HepG2 (cell line): Measurements from ENCODE around the gene PRKAG1. TPM values are rescaled to one million over a fixed set of nuclear protein-coding genes. Genes with fewer than 3 reads are reported as not detected.

Experiments used
- BORCS8-MEF2B ChIP-seq: sonication (generic); formaldehyde crosslinking; IDR thresholded peaks from 2 replicates; pipeline ENCODE4 v1.8.0; 2022; ENCODE audit warnings: mild to moderate bottlenecking, missing genetic modification reagents
- CREB1 ChIP-seq, 2 experiments: fragments of 450-650 bp in 1 of 2; IDR thresholded peaks; 2 replicates each; pipeline ENCODE4 v1.6.1; 2016 to 2017; ENCODE audit warnings: control low read depth in 1 of 2, mild to moderate bottlenecking in 1 of 2, missing compliant biosample characterization in 1 of 2, missing genetic modification characterization in 1 of 2
- DNMT1 ChIP-seq: sonication (generic); formaldehyde crosslinking; IDR thresholded peaks from 2 replicates; pipeline ENCODE4 v1.5.1; 2020; ENCODE audit warnings: mild to moderate bottlenecking, missing genetic modification reagents
- FOXJ3 ChIP-seq: sonication (generic); formaldehyde crosslinking; IDR thresholded peaks from 2 replicates; pipeline ENCODE4 v1.4.0; 2020; ENCODE audit warnings: missing genetic modification reagents, mild to moderate bottlenecking, borderline replicate concordance
- ISL2 ChIP-seq: sonication (generic); formaldehyde crosslinking; IDR thresholded peaks from 2 replicates; pipeline ENCODE4 v1.5.0; 2020; ENCODE audit warnings: missing genetic modification reagents
- MAFK ChIP-seq, 2 experiments: IDR thresholded peaks in 1 of 2; conservative IDR thresholded peaks in 1 of 2; 2 replicates each; pipeline ENCODE4 v1.6.1; 2011; ENCODE audit warnings: improper control_type of control experiment in 2 of 2, low read length in 2 of 2
- PHF5A ChIP-seq: IDR thresholded peaks from one replicate; pipeline ENCODE4 v1.6.1; 2018; ENCODE audit warnings: low read depth, missing genetic modification reagents; ENCODE audit not compliant: unreplicated experiment
- RFX3 ChIP-seq: IDR thresholded peaks from 2 replicates; pipeline ENCODE4 v1.6.1; 2016; ENCODE audit warnings: missing biosample characterization, missing genetic modification reagents
- SATB2 ChIP-seq: sonication (generic); formaldehyde crosslinking; IDR thresholded peaks from 2 replicates; pipeline ENCODE4 v1.5.0; 2020; ENCODE audit warnings: missing genetic modification reagents
- TBP ChIP-seq: sonication (generic); formaldehyde crosslinking; IDR thresholded peaks from 2 replicates; pipeline ENCODE4 v1.5.0; 2020; ENCODE audit warnings: missing genetic modification reagents
- ZNF205 ChIP-seq: IDR thresholded peaks from 2 replicates; pipeline ENCODE4 v1.6.1; 2018; ENCODE audit warnings: missing biosample characterization, missing genetic modification reagents
- ZNF331 ChIP-seq: sonication (generic); formaldehyde crosslinking; IDR thresholded peaks from 2 replicates; pipeline ENCODE4 v1.4.0; 2020; ENCODE audit warnings: missing genetic modification reagents
- polyA plus RNA-seq, 8 experiments: library from polyadenylated mRNA; depleted of rRNA in 3 of 8; stranded (reverse) in 7 of 8; unstranded in 1 of 8; fragments of >200 nt; fragmentation: Illumina TruSeq in 4 of 8; extraction: Trizol in 4 of 8; gene quantifications; 2 replicates each; pipeline versions ENCODE4 v1.2.1 to v1.2.3, GENCODE V29; 2011 to 2016; ENCODE audit warnings: low read depth in 4 of 8, missing spikeins in 1 of 8, mixed read lengths in 1 of 8; ENCODE audit not compliant: insufficient read depth in 1 of 8
- total RNA-seq, 5 experiments: library from RNA; depleted of rRNA; stranded (reverse); fragments of >200 nt; fragmentation: Illumina TruSeq; extraction: Trizol; gene quantifications; 2 replicates each; pipeline ENCODE4 v1.2.3, GENCODE V29; 2016; ENCODE audit warnings: low read depth in 1 of 5
- TF ChIP-seq, protein P1 (sequence below): sonication (generic); formaldehyde crosslinking; IDR thresholded peaks from 2 replicates; pipeline ENCODE4 v1.5.1; 2020; ENCODE audit warnings: missing genetic modification reagents, mild to moderate bottlenecking, borderline replicate concordance
- TF ChIP-seq, protein P2 (sequence below): sonication (generic); formaldehyde crosslinking; conservative IDR thresholded peaks from 2 replicates; pipeline ENCODE4 v1.4.0; 2020; ENCODE audit warnings: mild to moderate bottlenecking, missing genetic modification reagents, moderate library complexity
- TF ChIP-seq, protein P3 (sequence below): sonication (generic); formaldehyde crosslinking; IDR thresholded peaks from 2 replicates; pipeline ENCODE4 v1.5.1; 2020; ENCODE audit warnings: mild to moderate bottlenecking, missing genetic modification reagents, borderline replicate concordance
- TF ChIP-seq, protein P4 (sequence below): sonication (generic); formaldehyde crosslinking; IDR thresholded peaks from 2 replicates; pipeline ENCODE4 v1.8.1; 2023; ENCODE audit warnings: mild to moderate bottlenecking, inconsistent platforms, moderate library complexity, missing genetic modification reagents, borderline replicate concordance
- TF ChIP-seq, protein P5 (sequence below): sonication (generic); formaldehyde crosslinking; IDR thresholded peaks from 2 replicates; pipeline ENCODE4 v1.4.0; 2020; ENCODE audit warnings: missing genetic modification reagents, mild to moderate bottlenecking, borderline replicate concordance

The PRKAG1 gene
- total and polyA plus RNA-seq, 2 of the 13 experiments (the other 11 are each of a cell fraction or from before 2014, with no cell fraction given), result 26.1 to 32.8 TPM

DNA sequence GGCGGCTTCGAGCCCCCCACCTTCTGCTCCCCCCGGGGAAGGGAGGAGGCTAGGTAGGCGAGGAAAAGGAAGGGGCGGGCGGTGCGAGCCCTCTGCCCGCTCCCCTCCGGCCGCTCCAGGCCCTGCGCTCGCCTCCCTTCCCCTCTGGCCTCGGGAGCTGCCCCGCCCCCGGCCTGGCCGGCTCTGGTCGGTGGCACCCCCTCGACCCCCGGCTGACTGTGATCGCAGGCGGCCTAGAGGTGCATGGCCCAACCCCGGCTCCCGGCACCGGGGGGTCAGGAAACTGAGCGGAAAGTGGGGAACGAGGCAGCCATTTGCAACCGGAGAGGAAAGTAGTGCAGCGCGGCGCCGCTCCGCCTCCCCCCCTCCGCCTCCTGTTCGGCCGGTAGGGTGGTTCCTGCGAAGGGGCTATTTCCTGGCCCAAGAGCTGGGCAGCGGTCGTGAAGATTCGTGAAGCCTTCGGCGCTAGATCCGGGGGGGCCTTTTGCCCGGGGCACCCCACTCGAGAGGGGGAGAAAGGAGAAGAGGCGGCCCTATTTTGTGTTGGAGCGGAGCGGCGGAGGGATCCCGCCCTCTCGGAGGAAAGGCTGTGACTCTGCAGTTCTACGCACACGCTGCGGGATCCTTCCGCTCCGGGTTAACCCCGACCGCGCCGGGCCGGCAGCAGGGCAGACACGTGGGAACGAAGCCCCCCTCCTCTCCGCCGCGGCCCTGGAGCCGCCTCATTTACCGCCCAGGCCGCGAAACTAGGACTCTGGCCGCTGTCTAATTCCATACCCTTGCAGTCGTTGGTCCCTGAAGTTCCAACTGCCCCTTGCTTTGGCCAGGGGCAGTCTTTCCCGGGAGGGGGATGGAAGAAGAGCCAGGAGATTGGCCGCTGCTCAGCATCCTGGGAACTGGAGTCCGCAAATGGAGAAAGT is 41.9 kb upstream of the PRKAG1 start, which contains the start of gene KMT2D (continued):
- TF ChIP-seq, protein P1, sequence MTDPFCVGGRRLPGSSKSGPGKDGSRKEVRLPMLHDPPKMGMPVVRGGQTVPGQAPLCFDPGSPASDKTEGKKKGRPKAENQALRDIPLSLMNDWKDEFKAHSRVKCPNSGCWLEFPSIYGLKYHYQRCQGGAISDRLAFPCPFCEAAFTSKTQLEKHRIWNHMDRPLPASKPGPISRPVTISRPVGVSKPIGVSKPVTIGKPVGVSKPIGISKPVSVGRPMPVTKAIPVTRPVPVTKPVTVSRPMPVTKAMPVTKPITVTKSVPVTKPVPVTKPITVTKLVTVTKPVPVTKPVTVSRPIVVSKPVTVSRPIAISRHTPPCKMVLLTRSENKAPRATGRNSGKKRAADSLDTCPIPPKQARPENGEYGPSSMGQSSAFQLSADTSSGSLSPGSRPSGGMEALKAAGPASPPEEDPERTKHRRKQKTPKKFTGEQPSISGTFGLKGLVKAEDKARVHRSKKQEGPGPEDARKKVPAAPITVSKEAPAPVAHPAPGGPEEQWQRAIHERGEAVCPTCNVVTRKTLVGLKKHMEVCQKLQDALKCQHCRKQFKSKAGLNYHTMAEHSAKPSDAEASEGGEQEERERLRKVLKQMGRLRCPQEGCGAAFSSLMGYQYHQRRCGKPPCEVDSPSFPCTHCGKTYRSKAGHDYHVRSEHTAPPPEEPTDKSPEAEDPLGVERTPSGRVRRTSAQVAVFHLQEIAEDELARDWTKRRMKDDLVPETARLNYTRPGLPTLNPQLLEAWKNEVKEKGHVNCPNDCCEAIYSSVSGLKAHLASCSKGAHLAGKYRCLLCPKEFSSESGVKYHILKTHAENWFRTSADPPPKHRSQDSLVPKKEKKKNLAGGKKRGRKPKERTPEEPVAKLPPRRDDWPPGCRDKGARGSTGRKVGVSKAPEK, result 0 out of 2 replicates have a peak, but pooled peaks have one; percentile 51
- TF ChIP-seq, protein P2, sequence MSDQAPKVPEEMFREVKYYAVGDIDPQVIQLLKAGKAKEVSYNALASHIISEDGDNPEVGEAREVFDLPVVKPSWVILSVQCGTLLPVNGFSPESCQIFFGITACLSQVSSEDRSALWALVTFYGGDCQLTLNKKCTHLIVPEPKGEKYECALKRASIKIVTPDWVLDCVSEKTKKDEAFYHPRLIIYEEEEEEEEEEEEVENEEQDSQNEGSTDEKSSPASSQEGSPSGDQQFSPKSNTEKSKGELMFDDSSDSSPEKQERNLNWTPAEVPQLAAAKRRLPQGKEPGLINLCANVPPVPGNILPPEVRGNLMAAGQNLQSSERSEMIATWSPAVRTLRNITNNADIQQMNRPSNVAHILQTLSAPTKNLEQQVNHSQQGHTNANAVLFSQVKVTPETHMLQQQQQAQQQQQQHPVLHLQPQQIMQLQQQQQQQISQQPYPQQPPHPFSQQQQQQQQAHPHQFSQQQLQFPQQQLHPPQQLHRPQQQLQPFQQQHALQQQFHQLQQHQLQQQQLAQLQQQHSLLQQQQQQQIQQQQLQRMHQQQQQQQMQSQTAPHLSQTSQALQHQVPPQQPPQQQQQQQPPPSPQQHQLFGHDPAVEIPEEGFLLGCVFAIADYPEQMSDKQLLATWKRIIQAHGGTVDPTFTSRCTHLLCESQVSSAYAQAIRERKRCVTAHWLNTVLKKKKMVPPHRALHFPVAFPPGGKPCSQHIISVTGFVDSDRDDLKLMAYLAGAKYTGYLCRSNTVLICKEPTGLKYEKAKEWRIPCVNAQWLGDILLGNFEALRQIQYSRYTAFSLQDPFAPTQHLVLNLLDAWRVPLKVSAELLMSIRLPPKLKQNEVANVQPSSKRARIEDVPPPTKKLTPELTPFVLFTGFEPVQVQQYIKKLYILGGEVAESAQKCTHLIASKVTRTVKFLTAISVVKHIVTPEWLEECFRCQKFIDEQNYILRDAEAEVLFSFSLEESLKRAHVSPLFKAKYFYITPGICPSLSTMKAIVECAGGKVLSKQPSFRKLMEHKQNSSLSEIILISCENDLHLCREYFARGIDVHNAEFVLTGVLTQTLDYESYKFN (CRISPR knock-in tag), result peak; percentile 57
- TF ChIP-seq DNMT1 (CRISPR knock-in tag) (peak; percentile 24; the same call in 1 of the 2 replicates), ZNF205 (peak; percentile 50; the same call in 1 of the 2 replicates), TBP (CRISPR knock-in tag) (no peak), FOXJ3 (CRISPR knock-in tag) (peak; percentile 44; the same call in 1 of the 2 replicates), BORCS8-MEF2B (CRISPR knock-in tag) (peak; percentile 73; the same call in 1 of the 2 replicates), CREB1 (IDR thresholded peaks at IDR 0.05) (peak; percentile 89), CREB1 (CRISPR knock-in tag; IDR thresholded peaks at IDR 0.05) (peak; percentile 94), ZNF331 (CRISPR knock-in tag) (peak; percentile 82), SATB2 (CRISPR knock-in tag) (no peak; the same call in 1 of the 2 replicates), ISL2 (CRISPR knock-in tag) (peak; percentile 56; the same call in 1 of the 2 replicates), RFX3 (no peak), PHF5A (peak; percentile 47), MAFK (conservative IDR thresholded peaks at IDR 0.05 in 1 of 2, IDR thresholded peaks at IDR 0.05 in 1 of 2; ENCODE audit: low read length in 2 of 2) (no peak; a peak in 1 of 4 replicates)
- TF ChIP-seq, protein P3, sequence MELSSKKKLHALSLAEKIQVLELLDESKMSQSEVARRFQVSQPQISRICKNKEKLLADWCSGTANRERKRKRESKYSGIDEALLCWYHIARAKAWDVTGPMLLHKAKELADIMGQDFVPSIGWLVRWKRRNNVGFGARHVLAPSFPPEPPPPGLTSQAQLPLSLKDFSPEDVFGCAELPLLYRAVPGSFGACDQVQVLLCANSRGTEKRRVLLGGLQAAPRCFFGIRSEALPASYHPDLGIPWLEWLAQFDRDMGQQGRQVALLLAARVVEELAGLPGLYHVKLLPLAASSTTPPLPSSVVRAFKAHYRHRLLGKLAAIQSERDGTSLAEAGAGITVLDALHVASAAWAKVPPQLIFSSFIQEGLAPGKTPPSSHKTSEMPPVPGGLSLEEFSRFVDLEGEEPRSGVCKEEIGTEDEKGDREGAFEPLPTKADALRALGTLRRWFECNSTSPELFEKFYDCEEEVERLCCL (CRISPR knock-in tag), result peak; percentile 92; the same call in 1 of the 2 replicates
- TF ChIP-seq, protein P4, sequence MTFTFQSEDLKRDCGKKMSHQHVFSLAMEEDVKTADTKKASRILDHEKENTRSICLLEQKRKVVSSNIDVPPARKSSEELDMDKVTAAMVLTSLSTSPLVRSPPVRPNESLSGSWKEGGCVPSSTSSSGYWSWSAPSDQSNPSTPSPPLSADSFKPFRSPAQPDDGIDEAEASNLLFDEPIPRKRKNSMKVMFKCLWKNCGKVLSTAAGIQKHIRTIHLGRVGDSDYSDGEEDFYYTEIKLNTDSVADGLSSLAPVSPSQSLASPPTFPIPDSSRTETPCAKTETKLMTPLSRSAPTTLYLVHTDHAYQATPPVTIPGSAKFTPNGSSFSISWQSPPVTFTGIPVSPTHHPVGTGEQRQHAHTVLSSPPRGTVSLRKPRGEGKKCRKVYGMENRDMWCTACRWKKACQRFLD (CRISPR knock-in tag), result peak; percentile 67; the same call in 1 of the 2 replicates
- TF ChIP-seq, protein P5, sequence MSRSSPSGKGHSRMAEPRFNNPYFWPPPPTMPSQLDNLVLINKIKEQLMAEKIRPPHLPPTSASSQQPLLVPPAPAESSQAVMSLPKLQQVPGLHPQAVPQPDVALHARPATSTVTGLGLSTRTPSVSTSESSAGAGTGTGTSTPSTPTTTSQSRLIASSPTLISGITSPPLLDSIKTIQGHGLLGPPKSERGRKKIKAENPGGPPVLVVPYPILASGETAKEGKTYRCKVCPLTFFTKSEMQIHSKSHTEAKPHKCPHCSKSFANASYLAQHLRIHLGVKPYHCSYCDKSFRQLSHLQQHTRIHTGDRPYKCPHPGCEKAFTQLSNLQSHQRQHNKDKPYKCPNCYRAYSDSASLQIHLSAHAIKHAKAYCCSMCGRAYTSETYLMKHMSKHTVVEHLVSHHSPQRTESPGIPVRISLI (CRISPR knock-in tag), result peak; percentile 58; the same call in 1 of the 2 replicates
